Fibroblast of pulmonary artery (primary cell): Measurements from ENCODE around the gene ZMIZ1.

ENCODE experiments used
- DNase-seq: peaks from one replicate; pipeline ENCODE4 v3.0.0-alpha.2; 2010; ENCODE audit warnings: low read depth
- H3K4me3 ChIP-seq: replicated peaks from 2 replicates; pipeline ENCODE4 v1.5.1; 2011; ENCODE audit warnings: low read depth, mild to moderate bottlenecking, control low read depth, low read length, moderate library complexity
- TF ChIP-seq, protein P1 (sequence below): IDR thresholded peaks from 2 replicates; pipeline ENCODE4 v1.5.1; 2011; ENCODE audit warnings: mild to moderate bottlenecking, control low read depth, low read length, inconsistent platforms; ENCODE audit errors: missing control alignments

The ZMIZ1 gene

GRCh38 chr10:79068562-79069324, at the start of gene ZMIZ1:
ZMIZ1 (plus strand) TSS chr10:79068966; CDS start chr10:79201633, 132,667 bp downstream.
- TF ChIP-seq, protein P1, sequence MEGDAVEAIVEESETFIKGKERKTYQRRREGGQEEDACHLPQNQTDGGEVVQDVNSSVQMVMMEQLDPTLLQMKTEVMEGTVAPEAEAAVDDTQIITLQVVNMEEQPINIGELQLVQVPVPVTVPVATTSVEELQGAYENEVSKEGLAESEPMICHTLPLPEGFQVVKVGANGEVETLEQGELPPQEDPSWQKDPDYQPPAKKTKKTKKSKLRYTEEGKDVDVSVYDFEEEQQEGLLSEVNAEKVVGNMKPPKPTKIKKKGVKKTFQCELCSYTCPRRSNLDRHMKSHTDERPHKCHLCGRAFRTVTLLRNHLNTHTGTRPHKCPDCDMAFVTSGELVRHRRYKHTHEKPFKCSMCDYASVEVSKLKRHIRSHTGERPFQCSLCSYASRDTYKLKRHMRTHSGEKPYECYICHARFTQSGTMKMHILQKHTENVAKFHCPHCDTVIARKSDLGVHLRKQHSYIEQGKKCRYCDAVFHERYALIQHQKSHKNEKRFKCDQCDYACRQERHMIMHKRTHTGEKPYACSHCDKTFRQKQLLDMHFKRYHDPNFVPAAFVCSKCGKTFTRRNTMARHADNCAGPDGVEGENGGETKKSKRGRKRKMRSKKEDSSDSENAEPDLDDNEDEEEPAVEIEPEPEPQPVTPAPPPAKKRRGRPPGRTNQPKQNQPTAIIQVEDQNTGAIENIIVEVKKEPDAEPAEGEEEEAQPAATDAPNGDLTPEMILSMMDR, result no peak
- H3K4me3 ChIP-seq, result peak within 1 kb of the TSS; percentile 97
- DNase-seq, result peak; percentile 92

DNA sequence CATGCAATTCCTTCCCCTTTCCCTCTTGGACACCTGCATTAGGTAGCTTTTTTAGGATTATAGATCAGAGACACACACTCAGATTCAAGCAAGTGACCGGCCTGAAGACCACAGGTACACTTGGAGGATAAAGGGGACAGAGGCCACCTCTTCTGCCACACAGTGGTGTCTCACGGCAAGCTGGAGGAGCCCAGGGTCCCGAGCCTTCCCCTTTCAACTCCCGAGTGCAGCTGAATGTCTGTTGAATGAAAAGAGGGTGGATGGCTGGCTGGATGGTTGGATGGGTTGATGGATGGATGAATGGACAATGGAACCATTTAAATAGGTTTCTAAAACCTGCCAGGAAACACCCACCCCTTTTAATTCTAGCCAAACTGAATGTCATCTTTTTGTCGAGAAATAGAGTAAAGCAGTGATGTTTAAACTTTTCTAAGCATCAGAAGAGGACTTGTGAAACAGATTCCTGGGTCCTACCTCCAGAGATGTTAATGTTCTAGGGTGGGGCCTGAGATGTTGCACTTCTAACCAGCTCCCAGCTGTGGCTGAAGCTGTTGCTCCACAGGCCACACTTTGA, 49.2 kb upstream of the ZMIZ1 start:
- no peak for DNase-seq
- no peak overlapping the region for H3K4me3 ChIP-seq
- TF ChIP-seq, protein P1, result no peak

DNA sequence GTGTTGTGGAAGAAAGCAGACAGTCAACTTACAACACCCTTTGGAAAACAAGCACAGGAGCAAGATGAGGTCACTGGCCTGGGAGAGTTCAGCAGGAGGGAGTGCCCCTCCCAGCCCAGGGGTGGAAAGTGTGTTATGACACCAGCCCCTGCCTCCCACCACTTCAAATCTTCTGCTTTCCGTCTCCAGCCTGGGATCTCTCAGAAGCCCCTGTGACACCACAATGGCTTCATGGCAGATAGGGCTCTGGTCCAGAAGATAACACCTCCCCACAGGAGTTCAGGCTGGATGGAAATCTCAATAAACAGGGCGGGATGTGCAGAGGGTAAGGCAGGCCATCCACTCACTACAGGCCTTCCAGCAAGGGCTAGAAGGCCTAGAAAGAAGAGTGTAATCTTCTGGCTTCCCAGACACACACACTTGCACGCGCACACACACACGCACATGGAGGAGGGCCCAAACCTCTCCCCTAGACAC, 48.7 kb upstream of the ZMIZ1 start:
- DNase-seq, result peak; percentile 75
- no peak overlapping the region for H3K4me3 ChIP-seq
- TF ChIP-seq, protein P1, result no peak

- no peak for DNase-seq
- TF ChIP-seq, protein P1, result no peak
- no peak overlapping the region for H3K4me3 ChIP-seq
Observed at GRCh38 chr10:79020605-79021004, 48.2 kb upstream of the ZMIZ1 start.

DNA sequence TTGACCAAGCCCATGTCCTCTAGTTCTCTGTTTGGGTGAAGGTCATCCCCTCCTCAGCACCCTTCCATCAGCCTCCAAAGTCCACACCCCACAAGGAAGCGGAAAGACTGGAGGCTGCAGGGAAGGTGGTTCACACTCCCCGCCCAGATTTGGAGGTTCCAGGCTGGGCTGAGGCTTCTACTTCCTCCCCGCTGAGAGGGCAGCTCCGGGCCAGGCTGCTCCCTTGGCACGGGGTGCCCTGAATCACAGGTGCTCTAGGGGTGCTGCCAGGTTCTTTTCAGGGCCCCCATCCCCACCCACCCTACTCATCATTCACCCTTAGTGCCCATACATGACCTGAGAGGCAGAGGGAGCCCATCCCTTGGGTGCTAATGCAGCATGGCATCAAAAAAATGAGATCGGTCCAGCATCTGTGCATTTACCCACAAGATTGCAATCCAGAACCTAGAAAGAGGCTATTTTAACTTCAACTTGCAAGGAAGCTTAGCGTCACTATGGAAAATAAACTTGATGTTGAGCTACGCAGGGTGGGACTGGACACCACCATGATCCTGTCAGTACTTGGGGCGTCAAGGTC, 47.3 kb upstream of the ZMIZ1 start:
- no peak for DNase-seq
- no peak overlapping the region for H3K4me3 ChIP-seq
- TF ChIP-seq, protein P1, result no peak

DNA sequence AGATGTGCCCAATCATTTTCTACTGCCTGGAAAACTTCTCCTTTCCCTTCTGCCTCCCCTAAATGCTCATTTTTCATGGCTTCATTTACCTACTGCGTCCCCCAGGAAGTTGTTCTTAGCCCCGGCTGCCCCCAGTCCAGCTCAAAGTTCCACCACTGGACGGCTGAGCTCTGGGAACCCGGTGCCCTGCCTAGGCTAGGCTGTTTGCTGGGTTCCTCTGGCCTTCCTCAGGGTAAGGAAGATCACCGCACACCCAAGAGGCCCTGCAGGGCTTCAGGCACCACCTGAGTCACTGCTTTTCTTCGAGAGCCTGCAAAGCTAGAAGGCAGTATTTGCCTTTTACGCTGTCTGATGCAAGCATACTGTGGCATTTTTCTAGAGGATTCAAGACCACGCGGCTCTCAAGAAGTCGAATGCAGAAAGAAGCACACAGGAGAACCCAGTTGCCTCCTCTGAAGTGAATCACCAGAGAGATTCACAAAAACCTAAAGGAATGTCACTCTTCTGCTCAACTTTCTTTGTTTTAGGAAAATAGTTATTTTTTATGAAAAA, 46.7 kb upstream of the ZMIZ1 start:
- TF ChIP-seq, protein P1, result no peak
- no peak overlapping the region for H3K4me3 ChIP-seq
- no peak for DNase-seq
